Measurements from ENCODE around the gene HS6ST2.
A peak's percentile ranks its signal among the peaks of the same experiment; 100 is the strongest.

The HS6ST2 gene

GRCh38 chrX:132603700-132604286, 354.6 kb downstream of the HS6ST2 start:
- H3K27me3 ChIP-seq (ENCODE audit: insufficient read depth, low read depth, severe bottlenecking) = no peaks in the 10 kb centered on the region
- DNase-seq = no peak
- no peak overlapping the region for H3K27ac ChIP-seq
- H3K4me3 ChIP-seq (ENCODE audit: low read depth, low read length) = no peak overlapping the region
- TF ChIP-seq CTCF (IDR thresholded peaks at IDR 0.05; ENCODE audit: low read depth, low read length) = no peak
- no peaks in the 10 kb centered on the region for H3K9me3 ChIP-seq (ENCODE audit: severe bottlenecking)
- H3K36me3 ChIP-seq = no peaks in the 10 kb centered on the region

- Histone ChIP-seq H3K27me3 (ENCODE audit: insufficient read depth, low read depth, severe bottlenecking) (peaks cover 3% of the 10 kb centered on the region), H3K27ac (no peak overlapping the region), H3K9me3 (ENCODE audit: severe bottlenecking) (no peaks in the 10 kb centered on the region), H3K4me3 (ENCODE audit: low read depth, low read length) (no peak overlapping the region), H3K36me3 (no peaks in the 10 kb centered on the region)
- peak; percentile 41 for DNase-seq
- no peak for TF ChIP-seq CTCF (IDR thresholded peaks at IDR 0.05; ENCODE audit: low read depth, low read length)
These were observed 355.7 kb downstream of the HS6ST2 start for GRCh38 chrX:132602701-132603100.

- H3K9me3 ChIP-seq (ENCODE audit: severe bottlenecking) = no peaks in the 10 kb centered on the region
- DNase-seq = no peak
- H3K36me3 ChIP-seq = no peaks in the 10 kb centered on the region
- no peak overlapping the region for H3K27ac ChIP-seq
- peaks cover 3% of the 10 kb centered on the region for H3K27me3 ChIP-seq (ENCODE audit: insufficient read depth, low read depth, severe bottlenecking)
- TF ChIP-seq CTCF (IDR thresholded peaks at IDR 0.05; ENCODE audit: low read depth, low read length) = no peak
- H3K4me3 ChIP-seq (ENCODE audit: low read depth, low read length) = no peak overlapping the region
These were observed 363.4 kb downstream of the HS6ST2 start for GRCh38 chrX:132594999-132595398.

GRCh38 chrX:132594129-132594528, 364.3 kb downstream of the HS6ST2 start:
- no peak for DNase-seq
- no peak overlapping the region for H3K4me3 ChIP-seq (ENCODE audit: low read depth, low read length)
- TF ChIP-seq CTCF (IDR thresholded peaks at IDR 0.05; ENCODE audit: low read depth, low read length) = no peak
- peaks cover 3% of the 10 kb centered on the region for H3K27me3 ChIP-seq (ENCODE audit: insufficient read depth, low read depth, severe bottlenecking)
- H3K36me3 ChIP-seq = no peaks in the 10 kb centered on the region
- peak overlapping the region; percentile 72; the same call in 1 of the 2 replicates for H3K27ac ChIP-seq
- H3K9me3 ChIP-seq (ENCODE audit: severe bottlenecking) = no peaks in the 10 kb centered on the region

GRCh38 chrX:132592880-132593279, 365.5 kb downstream of the HS6ST2 start:
- H3K4me3 ChIP-seq (ENCODE audit: low read depth, low read length) = no peak overlapping the region
- peak overlapping the region; percentile 72 for H3K27ac ChIP-seq
- peak; percentile 59 for TF ChIP-seq CTCF (IDR thresholded peaks at IDR 0.05; ENCODE audit: low read depth, low read length)
- H3K27me3 ChIP-seq (ENCODE audit: insufficient read depth, low read depth, severe bottlenecking) = no peaks in the 10 kb centered on the region
- DNase-seq = peak; percentile 45
- H3K36me3 ChIP-seq = no peaks in the 10 kb centered on the region
- H3K9me3 ChIP-seq (ENCODE audit: severe bottlenecking) = no peaks in the 10 kb centered on the region

GRCh38 chrX:132591719-132592275, 366.6 kb downstream of the HS6ST2 start:
- H3K36me3 ChIP-seq = no peaks in the 10 kb centered on the region
- peak overlapping the region; percentile 44 for H3K27ac ChIP-seq
- no peaks in the 10 kb centered on the region for H3K27me3 ChIP-seq (ENCODE audit: insufficient read depth, low read depth, severe bottlenecking)
- peak; percentile 48 for DNase-seq
- TF ChIP-seq CTCF (IDR thresholded peaks at IDR 0.05; ENCODE audit: low read depth, low read length) = no peak
- H3K4me3 ChIP-seq (ENCODE audit: low read depth, low read length) = no peak overlapping the region
- no peaks in the 10 kb centered on the region for H3K9me3 ChIP-seq (ENCODE audit: severe bottlenecking)
